GM23248 (cell line): Measurements from ENCODE around the gene TMEM151B.
"Not testable (repeated sequence)": the region's sequence is repeated elsewhere in the genome, so short reads cannot be mapped to it uniquely, and the experiment has no call there.

Experiments used
- EZH2 ChIP-seq: fragments of 200-600 bp; sonication (generic); IDR thresholded peaks from 2 replicates; pipeline ENCODE4 v1.6.1; 2018; ENCODE audit warnings: antibody characterized with exemption, mild to moderate bottlenecking; ENCODE audit not compliant: insufficient read depth, poor library complexity, severe bottlenecking
- EZH2phosphoT487 ChIP-seq: fragments of 200-600 bp; sonication (generic); IDR thresholded peaks from 2 replicates; pipeline ENCODE4 v1.6.1; 2018; ENCODE audit warnings: antibody characterized with exemption, moderate library complexity, mild to moderate bottlenecking, low read depth; ENCODE audit not compliant: insufficient read depth

GRCh38 chr6:44314657-44315056 is 44.4 kb downstream of the TMEM151B start:
- TF ChIP-seq EZH2, EZH2phosphoT487: not testable (repeated sequence)
